Epithelial cell of proximal tubule (primary cell): ENCODE data around the gene VAV1. TPM values are rescaled to one million over a fixed set of nuclear protein-coding genes. Genes with fewer than 3 reads are reported as not detected.
"Not testable (repeated sequence)": the region's sequence is repeated elsewhere in the genome, so short reads cannot be mapped to it uniquely, and the experiment has no call there.

Experiments used
- DNase-seq: peaks from one replicate; pipeline ENCODE4 v3.0.0-alpha.2; 2011; ENCODE audit warnings: low read depth
- H3K4me3 ChIP-seq: 2 replicates; pipeline ENCODE4 v1.5.1; 2011; ENCODE audit warnings: low read depth, mild to moderate bottlenecking, low read length
- total RNA-seq: library from RNA; depleted of rRNA; stranded (reverse); fragments of >200 nt; gene quantifications from 2 replicates; pipeline ENCODE4 v1.2.3, GENCODE V29; 2015
- TF ChIP-seq, protein P1 (sequence below): conservative IDR thresholded peaks from 2 replicates; pipeline ENCODE4 v1.5.1; 2012; ENCODE audit warnings: low read depth, mild to moderate bottlenecking, low read length

Gene VAV1
- total RNA-seq, 1 donor from 2014 or later = 1.3 TPM

DNA sequence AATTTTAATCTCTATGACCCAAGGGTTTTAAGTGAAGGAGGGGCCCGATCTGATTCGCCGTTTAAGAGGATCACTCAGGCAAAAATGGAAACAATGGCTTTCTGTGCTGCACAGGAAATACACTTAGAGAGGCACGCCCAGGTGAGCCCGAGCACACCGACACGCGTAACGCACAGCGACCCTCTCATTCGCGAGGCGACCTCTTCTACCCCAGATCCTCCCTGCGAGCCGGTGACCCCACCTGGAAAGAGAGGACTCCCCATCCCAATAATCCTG lies 5.5 kb upstream of the VAV1 start:
- peak overlapping the region; percentile 69 for H3K4me3 ChIP-seq
- TF ChIP-seq, protein P1, sequence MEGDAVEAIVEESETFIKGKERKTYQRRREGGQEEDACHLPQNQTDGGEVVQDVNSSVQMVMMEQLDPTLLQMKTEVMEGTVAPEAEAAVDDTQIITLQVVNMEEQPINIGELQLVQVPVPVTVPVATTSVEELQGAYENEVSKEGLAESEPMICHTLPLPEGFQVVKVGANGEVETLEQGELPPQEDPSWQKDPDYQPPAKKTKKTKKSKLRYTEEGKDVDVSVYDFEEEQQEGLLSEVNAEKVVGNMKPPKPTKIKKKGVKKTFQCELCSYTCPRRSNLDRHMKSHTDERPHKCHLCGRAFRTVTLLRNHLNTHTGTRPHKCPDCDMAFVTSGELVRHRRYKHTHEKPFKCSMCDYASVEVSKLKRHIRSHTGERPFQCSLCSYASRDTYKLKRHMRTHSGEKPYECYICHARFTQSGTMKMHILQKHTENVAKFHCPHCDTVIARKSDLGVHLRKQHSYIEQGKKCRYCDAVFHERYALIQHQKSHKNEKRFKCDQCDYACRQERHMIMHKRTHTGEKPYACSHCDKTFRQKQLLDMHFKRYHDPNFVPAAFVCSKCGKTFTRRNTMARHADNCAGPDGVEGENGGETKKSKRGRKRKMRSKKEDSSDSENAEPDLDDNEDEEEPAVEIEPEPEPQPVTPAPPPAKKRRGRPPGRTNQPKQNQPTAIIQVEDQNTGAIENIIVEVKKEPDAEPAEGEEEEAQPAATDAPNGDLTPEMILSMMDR = no peak
- no peak for DNase-seq

DNA sequence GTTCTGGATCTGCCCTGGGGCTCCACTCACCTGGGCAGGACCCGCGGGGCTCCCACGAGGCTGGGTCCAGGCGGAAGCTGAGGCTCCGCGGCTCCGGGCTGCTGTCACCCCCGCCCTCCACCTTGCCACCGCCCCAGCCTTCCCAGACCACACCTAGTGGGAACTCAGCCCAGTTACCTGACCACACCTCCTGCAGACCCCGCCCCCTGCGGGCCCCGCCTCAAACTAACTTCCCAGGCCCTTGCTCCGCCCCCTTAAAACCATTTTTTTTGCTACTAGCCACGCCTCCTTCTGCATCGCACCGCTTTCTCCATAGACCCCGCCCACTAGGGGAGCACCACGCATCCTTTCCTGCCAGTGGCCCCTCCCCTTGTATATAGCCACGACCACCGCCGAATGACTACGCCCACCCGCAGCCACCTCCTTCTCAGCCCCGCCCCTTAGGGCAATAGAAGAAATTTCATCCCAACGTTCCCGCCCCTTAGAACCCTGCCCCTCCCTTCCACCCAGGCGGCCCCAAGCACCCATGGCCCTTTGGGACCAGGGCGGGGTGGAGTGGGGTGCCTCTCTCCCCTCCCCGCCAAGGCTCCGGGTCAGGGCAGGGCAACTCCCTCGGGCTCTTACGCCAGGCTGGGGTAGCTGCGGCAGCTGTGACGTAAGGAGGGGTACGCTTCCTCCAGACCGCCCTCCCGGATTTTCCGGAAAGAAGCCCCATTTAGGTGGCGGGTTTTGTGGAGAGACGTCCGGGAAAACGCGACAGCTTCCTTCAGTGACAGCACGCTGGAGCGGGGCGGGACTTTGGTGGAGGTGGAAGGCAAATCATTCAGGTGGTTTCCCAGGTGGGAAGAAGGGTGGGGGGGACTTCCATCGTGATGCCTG lies 4.9 kb upstream of the VAV1 start, which contains the start of gene SH2D3A:
SH2D3A (minus strand) TSS at position 79 of the 879 bp plus-strand sequence. CDS start 3,687 bp downstream, outside the sequence.
- peak within 1 kb of the TSS; percentile 69 for H3K4me3 ChIP-seq
- DNase-seq = no peak
- TF ChIP-seq, protein P1 = no peak

DNA sequence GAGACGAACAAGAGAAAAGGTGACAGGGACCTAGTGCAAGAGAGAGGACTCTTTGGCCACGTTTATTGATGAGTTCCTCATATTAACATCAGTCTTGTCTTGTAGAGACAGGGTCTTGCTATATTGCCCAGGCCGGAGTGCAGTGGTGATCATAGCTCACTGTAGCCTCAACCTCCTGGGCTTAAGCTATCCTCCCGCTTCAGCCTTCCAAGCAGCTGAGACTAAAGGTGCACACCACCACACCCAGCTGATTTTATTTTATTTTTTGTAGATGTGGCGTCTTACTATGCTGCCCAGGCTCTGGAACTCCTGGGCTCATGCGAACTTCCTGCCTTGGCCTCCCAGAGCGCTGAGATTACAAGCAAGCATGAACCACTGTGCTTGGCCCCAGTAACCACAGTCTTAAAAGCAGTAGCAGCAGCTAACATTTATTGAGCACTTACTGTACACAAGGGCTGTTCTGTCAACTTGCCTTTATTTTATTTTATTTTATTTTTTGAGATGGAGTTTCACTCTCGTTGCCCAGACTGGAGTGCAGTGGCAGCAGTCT lies 4.2 kb upstream of the VAV1 start:
- DNase-seq = no peak
- no peak overlapping the region for H3K4me3 ChIP-seq
- TF ChIP-seq, protein P1 = no peak

DNA sequence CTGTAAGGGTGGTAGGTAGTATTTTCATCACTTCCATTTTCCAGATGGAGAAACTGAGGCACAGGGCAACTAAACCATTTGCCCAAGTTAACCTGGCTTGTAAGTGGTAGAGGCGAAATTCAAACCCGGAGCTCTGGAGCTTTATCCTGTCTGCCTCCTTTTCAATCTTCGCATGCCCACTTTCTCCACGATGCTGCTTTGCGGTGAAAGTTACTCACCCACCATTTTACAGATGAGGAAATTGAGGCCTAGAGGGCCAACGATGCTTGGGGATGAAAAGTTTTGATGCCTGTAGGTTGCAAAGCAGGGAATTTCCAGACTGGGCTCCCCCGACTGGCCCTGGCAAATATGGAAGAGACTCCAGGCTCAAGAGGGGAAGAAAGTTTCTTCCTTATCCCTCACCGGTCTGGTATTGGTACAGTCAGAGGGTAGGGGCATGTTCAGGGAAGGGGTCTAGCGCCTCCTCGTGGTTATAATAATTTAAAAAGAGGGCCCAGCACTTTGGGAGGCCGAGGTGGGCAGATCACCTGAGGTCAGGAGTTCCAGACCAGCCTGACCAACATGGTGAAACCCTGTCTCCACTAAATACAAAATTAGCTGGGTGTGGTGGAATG lies 3.4 kb upstream of the VAV1 start:
- DNase-seq = no peak
- TF ChIP-seq, protein P1 = peak; percentile 45
- H3K4me3 ChIP-seq = no peak overlapping the region

DNA sequence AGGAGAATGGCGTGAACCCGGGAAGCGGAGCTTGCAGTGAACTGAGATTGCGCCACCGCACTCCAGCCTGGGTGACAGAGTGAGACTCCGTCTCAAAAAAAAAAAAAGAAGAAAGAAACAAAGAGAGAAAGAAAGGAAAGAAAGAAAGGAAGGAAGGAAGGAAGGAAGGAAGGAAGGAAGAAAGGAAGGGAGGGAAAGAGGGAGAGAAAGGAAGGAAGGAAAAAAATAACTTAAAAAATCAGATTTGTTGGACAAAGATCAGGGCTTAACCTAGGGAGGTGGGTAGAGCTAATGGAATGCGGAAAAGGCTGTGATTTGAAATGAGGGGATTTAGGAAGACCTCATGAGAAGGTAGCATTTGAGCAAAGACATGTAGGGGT lies 870 bp upstream of the VAV1 start:
- H3K4me3 ChIP-seq, DNase-seq: not testable (repeated sequence)

DNA sequence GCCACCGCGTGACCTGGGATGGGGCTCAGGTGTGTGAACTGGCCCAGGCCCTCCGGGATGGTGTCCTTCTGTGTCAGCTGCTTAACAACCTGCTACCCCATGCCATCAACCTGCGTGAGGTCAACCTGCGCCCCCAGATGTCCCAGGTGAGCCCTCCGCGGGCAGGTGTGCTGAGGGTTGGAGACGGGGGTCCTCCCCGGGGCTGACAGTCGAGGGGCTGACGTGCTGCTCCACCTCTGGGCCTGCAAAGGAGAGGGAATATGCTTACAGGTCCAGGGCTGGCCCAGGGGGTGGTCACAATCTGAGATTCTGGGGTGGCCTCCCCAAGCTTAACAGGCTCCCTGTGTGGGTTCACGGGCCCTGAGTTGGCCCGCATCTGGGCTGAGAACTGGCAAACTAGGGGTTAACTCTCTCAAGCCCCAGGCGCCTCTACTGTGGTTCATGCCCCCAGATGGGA lies 386 bp downstream of the VAV1 start:
- no peak overlapping the region for H3K4me3 ChIP-seq
- no peak for DNase-seq
- TF ChIP-seq, protein P1 = no peak

DNA sequence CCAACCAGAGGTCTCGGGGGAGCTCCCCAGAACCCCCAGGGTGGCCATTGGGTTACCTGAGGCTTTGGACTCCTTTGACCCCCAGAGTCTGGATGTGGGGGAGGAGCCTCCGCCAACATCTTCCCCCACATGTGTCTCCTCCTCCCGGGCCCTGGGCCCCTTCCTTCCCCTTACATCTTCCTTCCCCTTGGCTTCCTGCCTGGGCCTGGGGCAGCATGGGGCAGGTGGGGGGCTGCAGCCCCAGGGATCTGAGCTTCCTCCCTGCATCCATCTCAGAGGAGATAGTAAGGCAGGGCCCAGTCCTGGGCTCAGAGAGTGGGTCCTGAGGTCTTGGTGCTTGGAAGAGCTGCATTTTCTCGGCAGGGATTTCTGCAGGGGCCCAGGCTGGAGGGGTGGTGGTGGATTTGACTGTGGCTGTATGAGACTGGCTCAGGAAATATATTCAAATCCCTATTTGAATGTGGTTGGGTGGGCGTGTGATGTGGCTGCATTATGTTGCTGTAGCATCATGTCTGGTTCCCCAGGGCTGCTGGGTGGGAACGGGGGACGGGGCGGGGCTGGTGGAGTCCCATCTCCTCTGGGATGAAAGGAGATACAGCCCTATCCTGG lies 919 bp downstream of the VAV1 start:
- TF ChIP-seq, protein P1 = no peak
- no peak for DNase-seq
- H3K4me3 ChIP-seq = no peak overlapping the region
